ENCODE measurements around the gene TRAPPC6A.

The TRAPPC6A gene, protein sequence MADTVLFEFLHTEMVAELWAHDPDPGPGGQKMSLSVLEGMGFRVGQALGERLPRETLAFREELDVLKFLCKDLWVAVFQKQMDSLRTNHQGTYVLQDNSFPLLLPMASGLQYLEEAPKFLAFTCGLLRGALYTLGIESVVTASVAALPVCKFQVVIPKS

DNA sequence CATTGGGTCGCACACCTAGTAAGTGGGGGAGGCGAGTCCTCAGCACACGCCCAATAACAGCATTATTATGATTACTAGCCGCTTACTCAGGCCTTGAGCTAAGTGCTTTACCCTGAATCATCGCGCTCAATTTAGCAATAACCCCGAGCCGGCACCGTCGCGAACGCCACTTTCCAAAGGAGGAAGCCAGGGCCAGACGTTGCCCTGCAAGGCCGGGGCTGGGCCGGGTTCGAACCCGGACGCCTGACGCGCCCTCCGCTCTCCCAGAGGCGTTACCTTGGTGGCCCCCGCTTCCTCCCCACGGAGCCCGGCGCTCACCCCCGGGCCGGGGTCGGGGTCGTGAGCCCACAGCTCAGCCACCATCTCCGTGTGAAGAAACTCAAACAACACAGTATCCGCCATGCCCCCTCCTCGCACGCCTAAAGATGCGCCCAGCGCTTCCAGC is at the start of gene TRAPPC6A:
TRAPPC6A (minus strand) TSS at position 421 of the 445 bp plus-strand sequence; CDS start at position 402, 19 bp downstream.
- in situ Hi-C loops (cut with MboI; ENCODE audit: low sequenced_read_pairs) = no loop called here

DNA sequence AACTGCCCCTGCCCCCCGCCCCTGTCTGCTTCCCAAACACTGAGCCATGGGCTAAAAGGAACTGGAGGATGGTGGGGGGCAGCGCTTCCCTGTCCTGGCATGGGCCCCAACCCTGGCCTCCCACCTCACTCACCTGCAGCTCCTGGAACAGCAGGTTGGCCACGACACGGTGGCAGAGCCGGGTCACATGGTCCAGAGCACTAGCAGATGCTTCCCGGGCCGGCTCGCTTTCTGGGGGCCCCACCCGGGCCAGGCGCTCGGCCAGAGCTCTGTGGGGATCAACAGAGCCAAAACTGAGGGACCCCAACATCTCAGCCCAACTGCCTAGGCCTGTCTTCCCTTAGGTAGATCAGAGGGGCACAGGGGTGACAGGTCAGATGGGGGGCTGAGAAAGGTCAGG is 46.6 kb upstream of the TRAPPC6A start:
- in situ Hi-C loops (cut with MboI; ENCODE audit: low sequenced_read_pairs) = no loop called here

DNA sequence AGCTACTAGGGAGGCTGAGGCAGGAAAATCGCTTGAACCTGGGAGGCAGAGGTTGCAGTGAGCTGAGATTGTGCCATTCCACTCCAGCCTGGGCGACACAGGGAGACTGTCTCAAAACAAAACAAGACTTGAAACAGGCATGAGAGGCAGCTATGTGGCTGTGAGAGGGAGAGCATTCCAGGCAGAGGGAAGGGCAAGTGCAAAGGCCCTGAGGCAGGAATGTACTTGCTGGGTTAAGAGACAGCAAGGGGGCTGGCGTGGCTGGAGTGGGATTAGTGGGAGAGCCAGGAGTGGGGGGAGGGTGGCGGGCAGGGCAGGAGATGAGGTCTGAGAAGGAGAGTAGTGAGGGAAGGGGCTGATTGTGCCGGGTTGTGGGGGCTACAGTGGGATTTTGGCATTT is 45.8 kb upstream of the TRAPPC6A start:
- in situ Hi-C loops (cut with MboI; ENCODE audit: low sequenced_read_pairs) = no loop called here

DNA sequence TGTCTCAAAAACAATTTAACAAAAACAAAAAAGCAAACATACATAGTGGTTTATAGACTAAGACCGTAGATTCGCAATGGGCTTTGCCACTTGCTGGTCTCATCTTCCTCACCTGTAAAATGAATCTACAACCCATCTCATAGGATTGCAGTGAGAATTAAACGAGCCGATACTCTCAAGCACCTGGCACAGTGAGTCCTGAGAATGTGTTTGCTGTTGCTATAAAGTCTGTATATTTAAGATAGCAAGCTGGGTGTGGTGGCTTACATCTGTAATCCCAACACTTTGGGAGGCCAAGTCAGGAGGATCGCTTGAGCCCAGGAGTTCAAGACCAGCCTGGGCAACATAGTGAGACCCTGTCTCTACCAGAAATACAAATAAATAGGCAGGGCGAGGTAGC is 44.7 kb upstream of the TRAPPC6A start:
- in situ Hi-C loops (cut with MboI; ENCODE audit: low sequenced_read_pairs) = no loop called here

DNA sequence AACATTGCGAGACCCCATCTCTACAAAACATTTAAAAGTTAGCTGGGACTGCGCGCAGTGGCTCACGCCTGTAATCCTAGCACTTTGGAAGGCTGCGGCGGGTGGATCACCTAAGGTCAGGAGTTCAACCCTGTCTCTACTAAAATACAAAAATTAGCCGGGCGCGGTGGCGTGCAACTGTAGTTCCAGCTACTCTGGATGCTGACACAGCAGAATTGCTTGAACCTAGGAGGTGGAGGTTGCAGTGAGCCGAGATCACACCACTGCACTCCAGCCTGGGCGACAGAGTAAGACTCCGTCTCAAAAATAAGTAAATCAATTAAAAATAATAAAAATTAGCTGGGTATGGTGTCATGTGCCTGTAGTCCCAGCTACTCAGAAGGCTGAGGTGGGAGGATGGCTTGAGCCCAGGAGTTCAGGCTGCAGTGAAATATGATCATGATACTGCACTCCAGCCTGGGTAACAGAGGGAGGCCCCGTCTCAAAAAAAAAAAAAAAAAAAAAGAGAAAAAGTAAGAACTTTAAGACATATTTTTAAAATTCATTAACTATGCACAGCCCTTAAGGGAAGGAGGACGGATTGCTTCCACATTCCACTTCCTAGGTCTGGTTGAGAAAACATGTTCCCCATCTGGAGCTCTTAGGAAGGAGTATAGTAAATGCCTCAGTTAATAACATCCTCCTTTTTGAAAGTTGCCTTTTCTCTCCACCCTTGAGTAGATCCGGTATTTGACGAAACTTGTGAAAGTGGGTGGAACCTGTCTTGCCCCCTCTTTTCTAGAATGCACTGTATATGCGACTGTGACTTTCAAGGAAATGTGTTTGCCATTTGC is 41.1 kb upstream of the TRAPPC6A start:
- in situ Hi-C loops (cut with MboI; ENCODE audit: low sequenced_read_pairs) = no loop called here

DNA sequence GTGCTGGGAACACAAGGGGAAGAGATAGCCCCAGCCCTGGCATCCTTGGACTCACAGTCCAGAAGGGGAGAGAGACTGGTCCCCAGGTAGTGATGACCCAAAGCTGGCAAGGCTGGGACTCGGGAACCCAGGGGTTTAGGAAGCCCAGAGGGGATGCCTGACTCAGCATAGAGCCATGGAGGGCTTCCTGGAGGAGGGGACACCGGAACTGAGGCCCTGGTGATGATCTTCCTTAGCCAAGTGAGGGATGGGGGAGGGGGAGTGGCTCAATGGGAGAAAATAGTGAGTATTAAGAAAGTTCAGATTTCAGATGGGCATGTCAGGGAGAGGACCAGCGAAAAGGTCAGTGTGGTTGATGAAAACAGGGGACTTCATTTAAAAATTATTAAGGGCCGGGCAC is 40.4 kb upstream of the TRAPPC6A start:
- in situ Hi-C loops (cut with MboI; ENCODE audit: low sequenced_read_pairs) = no loop called here

DNA sequence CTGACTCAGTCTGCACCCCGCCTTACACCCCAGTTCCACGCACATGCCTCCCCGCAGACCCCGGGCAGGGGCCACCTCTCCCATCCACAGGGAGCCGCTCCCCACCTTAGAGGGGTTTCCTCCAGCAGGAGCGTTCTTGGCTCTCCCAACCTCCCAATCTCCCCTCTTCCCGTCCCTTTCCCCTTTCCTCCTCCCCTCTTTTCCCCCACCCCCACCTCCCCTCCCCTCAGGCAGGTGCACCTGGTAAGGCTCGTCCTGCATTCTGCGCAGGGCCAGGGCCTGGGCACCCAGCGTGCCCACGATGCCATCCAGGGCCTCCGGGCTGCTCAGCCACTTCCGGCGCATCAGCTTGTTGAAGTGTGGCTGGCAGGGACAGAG is 39.9 kb upstream of the TRAPPC6A start:
- in situ Hi-C loops (cut with MboI; ENCODE audit: low sequenced_read_pairs) = no loop called here

DNA sequence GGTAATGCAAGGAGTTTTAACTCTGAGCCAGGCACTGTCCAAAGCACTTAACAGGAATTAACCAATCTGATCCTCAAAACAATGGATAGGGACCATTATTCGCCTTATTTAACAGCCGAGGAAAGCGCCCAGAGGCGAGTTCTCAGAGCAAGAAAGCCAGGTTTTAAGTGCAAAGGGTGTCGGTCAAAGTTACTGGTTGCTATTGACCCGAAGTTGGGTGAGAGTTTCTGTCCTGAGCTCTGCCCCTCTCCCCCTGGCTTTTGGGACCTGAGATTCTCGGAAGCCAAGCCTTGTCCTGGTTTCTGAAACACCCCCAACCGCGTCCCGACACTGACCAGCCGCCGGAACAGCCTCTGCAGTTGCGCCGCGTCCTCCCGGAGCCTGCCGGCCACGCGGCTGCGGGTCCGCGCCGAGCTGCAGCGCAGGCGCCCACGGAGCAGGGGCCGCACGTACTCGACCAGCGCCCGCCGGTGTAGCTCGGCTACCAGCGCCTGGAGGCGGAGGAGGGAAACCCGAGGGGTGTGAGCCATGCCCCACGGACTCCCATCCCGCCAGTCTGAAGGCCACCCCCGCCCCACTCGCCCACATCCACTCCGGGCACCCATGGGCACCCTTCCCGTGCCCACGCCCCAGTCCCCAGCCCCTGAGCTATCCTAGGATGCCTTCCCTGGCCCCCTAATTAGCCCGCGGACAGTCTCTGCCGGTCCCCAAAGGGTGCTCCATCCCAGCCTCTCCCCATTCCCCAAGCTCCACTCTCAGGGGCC is 39.3 kb upstream of the TRAPPC6A start:
- in situ Hi-C loops (cut with MboI; ENCODE audit: low sequenced_read_pairs) = no loop called here

DNA sequence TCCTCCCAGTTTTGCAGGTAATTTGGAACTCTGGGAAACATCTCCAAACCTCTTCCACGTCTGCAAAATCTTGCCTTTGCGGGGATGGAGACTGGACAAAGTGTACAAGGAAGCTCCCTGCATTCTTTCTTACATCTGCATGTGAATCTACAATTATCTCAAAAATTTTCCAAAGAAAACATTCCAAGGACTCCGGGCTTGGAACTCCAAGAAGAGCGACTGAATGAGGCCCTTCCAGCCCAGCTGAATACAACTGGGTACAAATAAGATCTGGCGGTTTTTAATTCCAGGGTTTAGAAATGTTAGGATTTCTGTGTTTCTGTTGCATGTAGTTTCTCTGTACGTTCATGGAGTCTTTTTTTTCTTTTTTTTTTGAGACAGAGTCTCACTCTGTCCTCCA is 38.6 kb upstream of the TRAPPC6A start:
- in situ Hi-C loops (cut with MboI; ENCODE audit: low sequenced_read_pairs) = no loop called here

DNA sequence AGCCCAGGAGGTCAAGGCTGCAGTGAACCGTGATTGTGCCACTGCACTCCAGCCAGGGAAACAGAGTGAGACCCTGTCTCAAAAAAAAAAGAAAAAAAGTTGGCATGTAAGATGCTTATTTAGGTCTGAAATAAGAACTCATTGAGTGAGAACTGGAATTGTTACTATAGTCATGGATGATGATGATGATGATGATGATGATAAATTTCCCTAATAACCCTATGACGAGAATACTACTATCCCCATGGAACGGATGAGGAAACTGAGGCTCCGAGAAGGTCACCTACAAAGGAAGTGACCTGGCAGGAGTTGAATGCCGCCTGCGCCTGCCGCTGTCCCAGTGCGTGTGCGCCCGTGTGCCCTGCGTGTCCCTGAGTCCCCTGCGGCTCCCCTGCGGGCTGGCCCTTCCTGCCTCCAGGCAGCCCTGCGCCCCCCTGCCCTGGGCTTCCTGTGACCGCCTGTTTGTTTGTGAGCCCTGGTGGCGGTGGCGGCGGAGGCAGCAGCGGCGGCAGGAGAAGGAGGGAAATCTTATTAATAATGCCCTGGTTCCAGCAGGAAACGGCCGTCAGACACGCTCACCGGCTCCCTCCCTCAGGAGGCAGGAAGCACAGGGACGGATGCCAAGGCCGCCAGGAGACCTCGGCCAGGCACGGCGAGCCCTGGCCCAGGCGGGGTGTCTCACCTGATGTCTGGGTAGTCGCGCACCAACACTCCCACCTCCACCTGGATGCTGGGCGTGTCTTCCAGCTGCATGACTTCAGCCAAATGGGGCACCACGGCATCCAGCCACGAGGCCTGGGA is 37.6 kb upstream of the TRAPPC6A start:
- in situ Hi-C loops (cut with MboI; ENCODE audit: low sequenced_read_pairs) = no loop called here

DNA sequence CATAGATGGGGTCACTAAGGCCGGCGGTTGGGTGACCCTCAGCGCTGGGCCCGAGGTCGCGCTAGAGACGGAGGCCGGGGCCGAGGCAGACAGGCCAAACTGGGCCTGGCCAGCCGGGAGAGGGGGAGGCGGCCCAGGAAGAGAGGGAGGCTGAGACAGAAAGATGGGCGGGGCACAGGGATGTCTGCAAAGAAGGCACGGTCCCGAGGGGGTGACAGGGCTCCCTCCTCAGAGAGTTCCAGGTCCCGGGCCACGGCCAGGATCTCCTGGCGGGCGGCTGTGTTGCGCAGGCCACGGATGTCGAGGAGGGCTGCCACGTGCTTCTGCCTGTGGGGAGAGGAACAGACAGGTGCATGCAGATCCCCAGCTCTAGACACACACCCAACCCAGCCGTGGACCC is 35.0 kb upstream of the TRAPPC6A start:
- in situ Hi-C loops (cut with MboI; ENCODE audit: low sequenced_read_pairs) = no loop called here

DNA sequence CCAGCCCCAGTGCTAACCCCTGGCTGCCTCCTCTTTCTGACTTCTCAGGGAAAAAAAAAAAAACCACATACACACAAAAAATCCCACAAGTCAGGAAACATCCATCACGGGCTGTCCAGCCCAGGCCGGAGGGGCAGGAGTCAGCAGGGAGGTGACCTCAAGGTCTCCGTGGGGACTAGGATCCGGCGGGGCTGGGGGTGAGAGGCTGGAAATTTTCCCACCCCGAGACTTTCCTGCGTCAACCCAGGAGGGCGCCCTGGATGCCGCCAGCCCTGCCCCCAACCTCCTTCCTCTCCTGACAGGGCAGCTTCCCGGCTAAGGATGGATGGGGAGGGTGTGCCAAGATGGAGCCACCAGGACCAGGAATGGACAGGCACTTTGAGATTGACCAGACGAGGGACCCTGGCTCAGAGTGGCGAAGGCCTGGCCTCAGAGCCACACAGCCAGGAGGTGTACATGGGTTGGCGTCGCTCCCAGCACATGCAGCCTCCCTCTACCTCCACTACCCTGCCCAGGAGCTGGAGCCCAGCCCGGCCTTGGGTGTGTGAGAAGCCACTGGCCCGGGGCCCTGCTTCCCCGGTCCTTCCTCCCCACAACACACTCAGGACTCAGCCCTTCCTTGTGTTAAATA is 33.8 kb upstream of the TRAPPC6A start:
- in situ Hi-C loops (cut with MboI; ENCODE audit: low sequenced_read_pairs) = no loop called here

DNA sequence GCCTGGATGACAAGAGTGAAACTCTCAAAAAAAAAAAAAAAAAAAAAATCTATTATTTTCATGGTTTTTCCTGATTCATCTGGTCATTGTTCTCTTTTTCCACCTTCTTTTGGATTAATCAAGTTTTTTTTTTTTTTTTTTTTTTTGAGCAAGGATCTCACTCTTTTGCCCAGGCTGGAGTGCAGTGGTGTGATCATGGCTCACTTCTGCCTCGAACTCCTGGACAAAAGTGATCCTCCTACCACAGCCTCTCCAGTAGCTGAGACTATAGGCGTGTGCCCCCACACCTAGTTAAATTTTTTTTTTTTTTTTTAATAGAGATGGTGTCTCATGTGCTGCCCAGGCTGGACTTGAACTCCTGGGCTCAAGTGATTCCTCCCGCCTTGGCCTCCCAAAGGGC is 28.3 kb upstream of the TRAPPC6A start:
- in situ Hi-C loops (cut with MboI; ENCODE audit: low sequenced_read_pairs) = no loop called here

DNA sequence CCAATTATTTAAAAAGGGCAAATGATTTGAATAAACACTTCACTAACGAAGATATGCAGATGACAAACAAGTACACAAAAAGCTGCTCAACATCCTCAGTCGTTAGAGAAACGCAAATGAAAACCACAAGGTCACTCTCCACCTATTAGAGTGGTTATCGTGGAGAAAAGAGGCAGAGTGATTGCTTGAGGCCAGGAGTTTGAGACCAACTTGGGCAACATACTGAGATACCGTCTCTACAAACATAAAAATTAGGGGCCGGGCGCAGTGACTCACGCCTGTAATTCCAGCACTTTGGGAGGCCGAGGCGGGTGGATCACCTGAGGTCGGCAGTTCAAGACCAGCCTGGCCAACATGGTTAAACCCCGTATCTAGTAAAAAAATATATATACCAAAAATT is 27.8 kb upstream of the TRAPPC6A start:
- in situ Hi-C loops (cut with MboI; ENCODE audit: low sequenced_read_pairs) = no loop called here

DNA sequence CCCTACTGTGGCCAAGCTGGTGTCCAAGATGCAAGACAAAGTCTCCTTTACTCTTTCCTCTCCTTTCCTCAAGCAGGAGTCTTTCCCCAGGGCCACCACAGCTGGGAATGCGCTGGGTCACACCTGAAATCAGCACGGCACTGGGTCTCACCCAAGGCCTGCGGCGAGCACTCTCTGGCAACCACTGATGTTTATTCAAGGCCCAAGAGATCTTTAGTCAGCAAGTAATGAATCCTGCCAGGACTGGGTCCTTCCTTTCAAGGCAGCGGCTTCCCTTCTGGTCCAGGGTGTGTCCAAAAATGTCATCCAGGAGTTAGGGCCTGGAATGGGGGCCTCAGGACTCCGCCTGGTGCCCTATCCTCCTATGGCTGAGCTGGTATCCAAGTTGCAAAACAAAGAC is 24.6 kb upstream of the TRAPPC6A start:
- in situ Hi-C loops (cut with MboI; ENCODE audit: low sequenced_read_pairs) = no loop called here

DNA sequence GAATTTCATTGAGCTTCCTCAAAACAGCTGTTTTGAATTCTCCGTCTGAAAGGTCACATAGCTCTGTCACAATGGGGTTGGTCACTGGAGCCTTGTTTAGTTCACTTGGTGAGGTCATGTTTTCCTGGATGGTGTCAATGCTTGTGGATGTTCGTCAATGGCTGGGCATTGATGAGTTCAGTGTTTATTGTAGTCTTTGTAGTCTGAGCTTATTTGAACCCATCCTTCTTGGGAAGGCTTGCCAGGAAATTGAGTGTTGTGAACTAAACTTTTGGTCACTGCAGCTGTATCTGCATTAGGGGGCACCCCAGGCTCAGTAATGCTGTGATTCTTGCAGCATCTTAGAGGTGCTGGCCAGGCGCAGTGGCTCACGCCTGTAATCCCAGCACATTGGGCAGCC is 22.5 kb upstream of the TRAPPC6A start:
- in situ Hi-C loops (cut with MboI; ENCODE audit: low sequenced_read_pairs) = no loop called here

DNA sequence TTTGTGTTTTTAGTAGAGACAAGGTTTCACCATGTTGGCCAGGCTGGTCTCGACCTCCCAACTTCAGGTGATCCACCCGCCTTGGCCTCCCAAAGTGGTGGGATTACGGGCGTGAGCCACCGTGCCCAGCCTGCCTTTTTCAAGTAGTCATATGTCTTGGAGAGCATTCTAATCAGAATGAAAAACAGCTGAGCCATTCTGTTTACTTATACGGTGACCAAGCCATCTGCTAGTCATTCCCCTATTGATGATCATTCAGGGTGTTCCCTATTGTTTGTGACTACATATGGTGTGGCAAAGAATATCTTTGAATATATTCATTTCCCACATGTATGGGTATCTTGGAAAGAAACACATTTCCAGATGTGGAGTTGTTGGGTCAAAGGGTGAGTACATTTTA is 17.7 kb upstream of the TRAPPC6A start:
- in situ Hi-C loops (cut with MboI; ENCODE audit: low sequenced_read_pairs) = no loop called here

DNA sequence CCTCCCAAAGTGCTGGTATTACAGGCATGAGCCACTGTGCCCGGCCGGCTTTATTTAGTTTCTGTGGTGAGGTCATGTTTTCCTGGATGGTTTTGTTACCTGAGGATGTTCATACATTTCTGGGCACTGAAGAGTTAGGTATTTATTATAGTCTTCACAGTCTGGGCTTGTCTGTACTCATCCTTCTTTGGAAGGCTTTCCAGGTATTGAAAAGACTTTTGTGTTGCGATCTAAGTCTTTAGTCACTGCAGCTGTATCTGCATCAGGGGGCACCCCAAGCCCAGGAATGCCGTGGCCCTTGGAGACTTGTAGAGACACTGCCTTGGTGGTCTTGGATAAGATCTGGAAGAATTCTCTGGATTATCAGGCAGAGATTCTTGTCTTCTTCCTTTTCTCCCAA is 13.3 kb upstream of the TRAPPC6A start:
- in situ Hi-C loops (cut with MboI; ENCODE audit: low sequenced_read_pairs) = no loop called here

DNA sequence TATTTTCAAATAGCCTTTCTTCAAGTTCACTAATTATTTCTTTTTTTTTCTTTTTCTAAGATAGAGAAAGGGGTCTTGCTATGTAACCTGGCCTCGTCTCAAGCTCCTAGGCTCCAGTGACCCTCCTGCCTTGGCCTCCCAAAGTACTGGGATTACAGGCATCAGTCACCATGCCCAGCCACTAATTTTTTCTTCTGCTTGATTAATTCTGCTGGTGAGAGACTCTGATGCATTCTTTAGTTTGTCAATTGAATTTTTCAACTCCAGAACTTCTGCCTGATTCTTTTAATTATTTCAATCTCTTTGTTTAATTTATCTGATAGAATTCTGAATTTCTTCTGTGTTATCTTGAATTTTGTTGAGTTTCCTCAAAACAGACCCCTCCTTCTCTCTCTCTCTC is 11.9 kb upstream of the TRAPPC6A start:
- in situ Hi-C loops (cut with MboI; ENCODE audit: low sequenced_read_pairs) = no loop called here

DNA sequence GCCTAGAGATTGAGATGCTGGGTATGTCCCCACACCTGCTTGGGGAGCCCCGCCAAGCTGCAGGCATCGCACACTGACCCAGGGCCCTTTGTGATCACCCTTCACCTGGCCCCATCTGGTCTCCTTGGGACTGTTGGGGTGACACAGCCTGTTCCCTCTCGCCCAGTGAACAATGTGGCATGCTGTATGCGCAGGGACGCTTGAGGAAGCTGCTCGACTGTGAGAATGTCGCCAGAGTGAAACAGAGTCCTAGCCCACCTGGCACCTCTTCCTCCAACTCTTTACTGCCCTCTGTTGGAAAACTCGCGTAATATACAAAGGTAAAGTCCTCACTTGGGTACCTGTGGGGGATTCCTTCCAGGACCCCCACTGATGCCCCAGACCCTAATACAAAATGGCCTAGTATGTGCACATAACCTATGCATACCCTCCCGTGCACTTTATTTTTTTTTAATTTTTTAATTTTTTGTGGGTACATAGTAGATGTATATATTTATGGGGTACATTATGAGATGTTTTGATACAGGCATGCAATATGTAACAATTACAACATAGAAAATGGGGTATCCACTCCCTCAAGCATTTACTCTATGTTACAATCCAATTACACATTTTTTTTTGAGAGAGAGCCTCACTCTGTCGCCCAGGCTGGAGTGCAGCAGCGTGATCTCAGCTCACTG is 9.5 kb upstream of the TRAPPC6A start:
- in situ Hi-C loops (cut with MboI; ENCODE audit: low sequenced_read_pairs) = no loop called here
